ENCODE results near the gene WBP2.

DNA sequence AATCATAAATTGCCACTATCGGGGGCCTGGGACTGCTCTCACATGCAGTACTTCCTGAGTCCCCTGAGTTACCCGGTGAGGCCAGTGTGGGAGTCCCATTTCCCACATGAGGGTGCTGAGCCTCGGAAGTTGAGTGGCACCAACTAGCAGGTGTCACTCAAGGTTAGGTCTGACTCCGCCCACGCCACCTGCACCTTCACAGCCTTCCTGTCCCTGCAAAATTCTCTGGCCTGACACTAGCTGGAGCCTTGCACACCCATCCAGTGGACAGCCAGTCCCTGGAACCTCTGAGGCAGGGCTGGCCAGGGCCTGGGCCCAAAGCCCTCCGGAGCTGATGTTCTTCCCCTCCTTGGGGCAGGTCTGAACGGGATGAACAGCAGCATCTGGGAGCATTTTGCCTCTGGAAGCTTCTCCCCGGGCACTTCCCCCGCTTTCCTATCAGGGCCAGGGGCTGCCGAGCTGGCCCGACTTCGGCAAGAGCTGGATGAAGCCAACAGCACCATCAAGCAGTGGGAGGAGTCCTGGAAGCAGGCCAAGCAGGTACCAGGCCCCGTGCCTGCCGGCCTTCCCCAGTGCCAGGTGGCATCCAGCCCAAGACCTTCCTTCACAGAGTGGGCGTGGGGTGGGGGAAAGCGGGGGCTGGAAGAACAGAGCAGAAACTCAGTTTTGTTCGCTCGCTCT, 32.9 kb downstream of the WBP2 start:
- TF ChIP-seq, protein P1, sequence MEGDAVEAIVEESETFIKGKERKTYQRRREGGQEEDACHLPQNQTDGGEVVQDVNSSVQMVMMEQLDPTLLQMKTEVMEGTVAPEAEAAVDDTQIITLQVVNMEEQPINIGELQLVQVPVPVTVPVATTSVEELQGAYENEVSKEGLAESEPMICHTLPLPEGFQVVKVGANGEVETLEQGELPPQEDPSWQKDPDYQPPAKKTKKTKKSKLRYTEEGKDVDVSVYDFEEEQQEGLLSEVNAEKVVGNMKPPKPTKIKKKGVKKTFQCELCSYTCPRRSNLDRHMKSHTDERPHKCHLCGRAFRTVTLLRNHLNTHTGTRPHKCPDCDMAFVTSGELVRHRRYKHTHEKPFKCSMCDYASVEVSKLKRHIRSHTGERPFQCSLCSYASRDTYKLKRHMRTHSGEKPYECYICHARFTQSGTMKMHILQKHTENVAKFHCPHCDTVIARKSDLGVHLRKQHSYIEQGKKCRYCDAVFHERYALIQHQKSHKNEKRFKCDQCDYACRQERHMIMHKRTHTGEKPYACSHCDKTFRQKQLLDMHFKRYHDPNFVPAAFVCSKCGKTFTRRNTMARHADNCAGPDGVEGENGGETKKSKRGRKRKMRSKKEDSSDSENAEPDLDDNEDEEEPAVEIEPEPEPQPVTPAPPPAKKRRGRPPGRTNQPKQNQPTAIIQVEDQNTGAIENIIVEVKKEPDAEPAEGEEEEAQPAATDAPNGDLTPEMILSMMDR (conservative IDR thresholded peaks at IDR 0.05; ENCODE audit: low read length): no peak
- TF ChIP-seq EZH2phosphoT487 (IDR thresholded peaks at IDR 0.05; ENCODE audit: borderline replicate concordance, low read depth, low read length): no peak

Measured in OCI-LY7 (cell line).